ENCODE results near the gene CREB3L2.
A peak's percentile ranks its signal among the peaks of the same experiment; 100 is the strongest.

The CREB3L2 gene

GRCh38 chr7:138004936-138005335 lies 3.0 kb upstream of the CREB3L2 start:
- no peaks in the 10 kb centered on the region for H3K36me3 ChIP-seq (replicated peaks)
- in situ Hi-C loops (cut with MboI; ENCODE audit: low sequenced_read_pairs): loop anchor here (5.0 to 10.0 kb wide), 2 partner anchors 98 to 730 kb away; no protein-coding TSS in a partner anchor

GRCh38 chr7:138004046-138004445 lies 2.2 kb upstream of the CREB3L2 start:
- Histone ChIP-seq H3K27me3 (ENCODE audit: low read depth) (no peaks in the 10 kb centered on the region), H3K4me3 (no peak overlapping the region), H3K4me1 (peaks cover 17% of the 10 kb centered on the region), H3K36me3 (replicated peaks) (no peaks in the 10 kb centered on the region), H3K9me3 (no peaks in the 10 kb centered on the region)
- DNase-seq (ENCODE audit: low spot score in 2 of 2): no peak
- in situ Hi-C loops (cut with MboI; ENCODE audit: low sequenced_read_pairs): loop anchor here (5.0 to 10.0 kb wide), 2 partner anchors 97 to 731 kb away; no protein-coding TSS in a partner anchor

More at GRCh38 chr7:138004936-138005335, 3.0 kb upstream of the CREB3L2 start:
- Histone ChIP-seq H3K9me3 (no peaks in the 10 kb centered on the region), H3K27me3 (ENCODE audit: low read depth) (no peaks in the 10 kb centered on the region), H3K4me1 (peaks cover 9% of the 10 kb centered on the region), H3K4me3 (no peak overlapping the region)
- no peak for DNase-seq (ENCODE audit: low spot score in 2 of 2)

- in situ Hi-C loops (cut with MboI; ENCODE audit: low sequenced_read_pairs): loop anchor here (5.0 to 10.0 kb wide), 2 partner anchors 96 to 732 kb away; no protein-coding TSS in a partner anchor
- no peak overlapping the region; the same call in 1 of the 2 replicates for H3K4me3 ChIP-seq
- no peaks in the 10 kb centered on the region for H3K27me3 ChIP-seq (ENCODE audit: low read depth)
- H3K4me1 ChIP-seq: peaks cover 23% of the 10 kb centered on the region
- no peaks in the 10 kb centered on the region for H3K9me3 ChIP-seq
- no peak for DNase-seq (ENCODE audit: low spot score in 2 of 2)
- no peaks in the 10 kb centered on the region for H3K36me3 ChIP-seq (replicated peaks)
Measured at GRCh38 chr7:138002828-138003189, 923 bp upstream of the CREB3L2 start.

GRCh38 chr7:138002096-138002827 lies 376 bp upstream of the CREB3L2 start:
- DNase-seq (ENCODE audit: low spot score in 2 of 2): peak; percentile 99 to 100
- no peaks in the 10 kb centered on the region for H3K36me3 ChIP-seq (replicated peaks)
- H3K4me1 ChIP-seq: peaks cover 23% of the 10 kb centered on the region
- H3K9me3 ChIP-seq: no peaks in the 10 kb centered on the region
- H3K27me3 ChIP-seq (ENCODE audit: low read depth): no peaks in the 10 kb centered on the region
- in situ Hi-C loops (cut with MboI; ENCODE audit: low sequenced_read_pairs): loop anchor here (5.0 to 10.0 kb wide), 2 partner anchors 95 to 733 kb away; no protein-coding TSS in a partner anchor
- H3K4me3 ChIP-seq: peak overlapping the region; percentile 82

GRCh38 chr7:138000081-138000701 lies 1.7 kb downstream of the CREB3L2 start:
- no peaks in the 10 kb centered on the region for H3K27me3 ChIP-seq (ENCODE audit: low read depth)
- H3K9me3 ChIP-seq: no peaks in the 10 kb centered on the region
- in situ Hi-C loops (cut with MboI; ENCODE audit: low sequenced_read_pairs): loop anchor here (5.0 to 10.0 kb wide), 2 partner anchors 93 to 735 kb away; no protein-coding TSS in a partner anchor
- peak; percentile 50 to 60 for DNase-seq (ENCODE audit: low spot score in 2 of 2)
- H3K4me3 ChIP-seq: peak overlapping the region; percentile 82
- no peaks in the 10 kb centered on the region for H3K36me3 ChIP-seq (replicated peaks)
- peaks cover 23% of the 10 kb centered on the region for H3K4me1 ChIP-seq

GRCh38 chr7:137999496-138000080 lies 2.3 kb downstream of the CREB3L2 start:
- Histone ChIP-seq H3K27me3 (ENCODE audit: low read depth) (no peaks in the 10 kb centered on the region), H3K36me3 (replicated peaks) (no peaks in the 10 kb centered on the region), H3K4me1 (peaks cover 23% of the 10 kb centered on the region), H3K4me3 (peak overlapping the region; percentile 82), H3K9me3 (no peaks in the 10 kb centered on the region)
- DNase-seq (ENCODE audit: low spot score in 2 of 2): no peak
- in situ Hi-C loops (cut with MboI; ENCODE audit: low sequenced_read_pairs): loop anchor here (5.0 to 10.0 kb wide), 2 partner anchors 92 to 735 kb away; no protein-coding TSS in a partner anchor

- H3K27me3 ChIP-seq (ENCODE audit: low read depth): no peaks in the 10 kb centered on the region
- in situ Hi-C loops (cut with MboI; ENCODE audit: low sequenced_read_pairs): no loop called here
- H3K4me1 ChIP-seq: peaks cover 23% of the 10 kb centered on the region
- no peak overlapping the region for H3K4me3 ChIP-seq
- H3K36me3 ChIP-seq (replicated peaks): no peaks in the 10 kb centered on the region
- H3K9me3 ChIP-seq: no peaks in the 10 kb centered on the region
- DNase-seq (ENCODE audit: low spot score in 2 of 2): no peak
Measured at GRCh38 chr7:137998250-137998649, 3.6 kb downstream of the CREB3L2 start.

- H3K27me3 ChIP-seq (ENCODE audit: low read depth): no peaks in the 10 kb centered on the region
- no peak overlapping the region for H3K4me3 ChIP-seq
- DNase-seq (ENCODE audit: low spot score in 2 of 2): no peak
- in situ Hi-C loops (cut with MboI; ENCODE audit: low sequenced_read_pairs): no loop called here
- H3K4me1 ChIP-seq: peaks cover 16% of the 10 kb centered on the region
- no peaks in the 10 kb centered on the region for H3K36me3 ChIP-seq (replicated peaks)
- H3K9me3 ChIP-seq: no peaks in the 10 kb centered on the region
Measured at GRCh38 chr7:137996871-137997270, 5.0 kb downstream of the CREB3L2 start.

GRCh38 chr7:137996386-137996851 lies 5.5 kb downstream of the CREB3L2 start:
- H3K9me3 ChIP-seq: no peaks in the 10 kb centered on the region
- H3K27me3 ChIP-seq (ENCODE audit: low read depth): no peaks in the 10 kb centered on the region
- in situ Hi-C loops (cut with MboI; ENCODE audit: low sequenced_read_pairs): no loop called here
- no peak overlapping the region for H3K4me3 ChIP-seq
- no peak for DNase-seq (ENCODE audit: low spot score in 2 of 2)
- H3K36me3 ChIP-seq (replicated peaks): no peaks in the 10 kb centered on the region
- H3K4me1 ChIP-seq: peaks cover 16% of the 10 kb centered on the region

GRCh38 chr7:137994216-137994615 lies 7.7 kb downstream of the CREB3L2 start:
- Histone ChIP-seq H3K4me1 (peaks cover 10% of the 10 kb centered on the region; the same call in 1 of the 2 replicates), H3K27me3 (ENCODE audit: low read depth) (no peaks in the 10 kb centered on the region), H3K4me3 (no peak overlapping the region), H3K36me3 (replicated peaks) (no peaks in the 10 kb centered on the region), H3K9me3 (no peaks in the 10 kb centered on the region)
- in situ Hi-C loops (cut with MboI; ENCODE audit: low sequenced_read_pairs): no loop called here
- no peak for DNase-seq (ENCODE audit: low spot score in 2 of 2)

GRCh38 chr7:137993395-137993743 lies 8.5 kb downstream of the CREB3L2 start:
- Histone ChIP-seq H3K4me1 (peaks cover 3% of the 10 kb centered on the region; the same call in 1 of the 2 replicates), H3K4me3 (no peak overlapping the region), H3K27me3 (ENCODE audit: low read depth) (no peaks in the 10 kb centered on the region), H3K36me3 (replicated peaks) (no peaks in the 10 kb centered on the region), H3K9me3 (no peaks in the 10 kb centered on the region)
- in situ Hi-C loops (cut with MboI; ENCODE audit: low sequenced_read_pairs): no loop called here
- no peak for DNase-seq (ENCODE audit: low spot score in 2 of 2)

GRCh38 chr7:137992550-137993394 lies 9.1 kb downstream of the CREB3L2 start:
- in situ Hi-C loops (cut with MboI; ENCODE audit: low sequenced_read_pairs): no loop called here
- no peak for DNase-seq (ENCODE audit: low spot score in 2 of 2)
- H3K4me1 ChIP-seq: no peaks in the 10 kb centered on the region

GRCh38 chr7:137992104-137992549 lies 9.8 kb downstream of the CREB3L2 start:
- no peaks in the 10 kb centered on the region for H3K4me1 ChIP-seq
- in situ Hi-C loops (cut with MboI; ENCODE audit: low sequenced_read_pairs): no loop called here
- H3K4me3 ChIP-seq: no peak overlapping the region

More at GRCh38 chr7:137992550-137993394, 9.1 kb downstream of the CREB3L2 start:
- Histone ChIP-seq H3K36me3 (replicated peaks) (no peaks in the 10 kb centered on the region), H3K4me3 (no peak overlapping the region), H3K27me3 (ENCODE audit: low read depth) (no peaks in the 10 kb centered on the region), H3K9me3 (no peaks in the 10 kb centered on the region)

More at GRCh38 chr7:137992104-137992549, 9.8 kb downstream of the CREB3L2 start:
- Histone ChIP-seq H3K27me3 (ENCODE audit: low read depth) (no peaks in the 10 kb centered on the region), H3K9me3 (no peaks in the 10 kb centered on the region), H3K36me3 (replicated peaks) (no peaks in the 10 kb centered on the region)
- no peak for DNase-seq (ENCODE audit: low spot score in 2 of 2)

Data from HAP-1 (cell line).